HG03108 (cell line): ENCODE results near the gene SRGAP1.

ENCODE experiments used
- ATAC-seq: cut with Tn5 transposase; IDR thresholded peaks from one replicate; pipeline ENCODE4 v1.9.1; 2021; ENCODE audit warnings: moderate library complexity; ENCODE audit not compliant: unreplicated experiment

The SRGAP1 gene

DNA sequence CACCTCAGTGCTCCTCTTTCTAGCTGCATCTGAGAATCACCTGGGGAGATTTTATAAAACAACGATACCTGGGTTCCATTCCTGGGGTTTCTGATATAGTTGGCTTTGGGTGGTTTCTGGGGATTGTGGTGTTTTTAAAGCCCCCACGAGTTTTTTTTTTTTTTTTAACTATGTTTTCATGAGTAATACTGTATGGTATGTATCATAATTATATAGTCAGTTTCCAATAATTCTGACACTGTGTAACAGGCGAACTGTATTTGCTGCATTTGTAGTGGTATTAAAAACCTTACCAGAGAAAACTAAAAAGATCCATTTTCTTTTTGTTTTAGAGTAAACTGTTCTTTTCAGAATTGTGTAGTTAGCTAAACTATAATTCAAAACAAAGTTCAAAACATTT is 84.9 kb downstream of the SRGAP1 start:
- ATAC-seq: no peak

DNA sequence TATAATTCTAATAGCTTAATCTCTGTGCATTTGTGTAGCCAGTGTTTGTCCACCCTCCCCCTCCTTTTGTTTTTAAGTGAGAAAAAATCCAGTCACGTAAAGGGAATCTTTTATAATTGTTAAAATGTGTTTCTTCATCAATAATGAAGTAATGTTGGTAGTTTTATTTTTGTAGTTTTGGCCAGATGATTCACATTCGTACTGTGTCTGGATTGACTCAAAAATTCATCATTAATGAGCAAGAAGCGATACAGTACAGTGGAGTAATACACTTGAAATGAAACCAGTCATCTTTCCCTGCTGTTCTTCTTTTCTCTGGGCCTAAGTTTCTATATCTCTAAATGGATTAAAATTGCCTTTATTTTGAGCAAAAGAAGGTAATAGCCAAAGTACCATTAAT is 86.5 kb downstream of the SRGAP1 start:
- ATAC-seq: no peak

DNA sequence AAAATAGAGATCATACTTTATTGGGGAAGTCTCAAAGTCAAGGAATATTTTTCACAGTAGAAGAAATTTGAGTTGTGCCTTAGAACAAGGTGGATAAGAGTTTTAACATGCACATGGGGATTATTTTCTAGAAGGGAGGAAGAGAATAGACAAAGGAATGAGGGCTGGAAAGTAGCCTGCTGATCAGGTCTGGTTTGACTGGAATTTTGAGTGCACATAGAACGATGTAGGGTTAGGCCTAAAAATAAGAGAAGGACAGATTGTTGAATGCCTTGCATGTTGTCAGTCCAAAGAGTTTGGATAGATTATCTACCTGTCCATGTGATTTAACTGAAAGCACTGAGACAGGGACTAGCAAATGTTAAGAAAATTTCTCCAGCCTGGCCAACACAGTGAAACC is 87.2 kb downstream of the SRGAP1 start:
- no peak for ATAC-seq

DNA sequence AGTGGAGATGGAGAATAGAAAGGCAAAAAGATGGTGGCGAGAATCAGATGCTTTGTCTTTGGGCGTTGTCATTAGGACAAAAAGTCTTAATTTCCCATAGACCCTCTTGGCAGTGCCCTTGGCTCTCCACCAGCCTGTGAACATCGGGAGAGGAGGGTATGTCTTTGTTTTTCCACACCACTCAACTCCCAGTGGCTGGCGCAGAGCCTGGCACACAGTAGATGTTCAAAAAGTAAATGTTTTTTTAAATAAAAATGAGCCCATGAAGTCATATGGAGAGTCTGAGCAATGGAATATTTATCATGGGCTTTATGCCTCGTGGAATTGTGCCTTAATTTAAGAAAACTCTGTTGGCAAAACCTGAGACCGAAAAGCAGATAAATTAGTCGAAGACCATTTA is 90.4 kb downstream of the SRGAP1 start:
- ATAC-seq: no peak

DNA sequence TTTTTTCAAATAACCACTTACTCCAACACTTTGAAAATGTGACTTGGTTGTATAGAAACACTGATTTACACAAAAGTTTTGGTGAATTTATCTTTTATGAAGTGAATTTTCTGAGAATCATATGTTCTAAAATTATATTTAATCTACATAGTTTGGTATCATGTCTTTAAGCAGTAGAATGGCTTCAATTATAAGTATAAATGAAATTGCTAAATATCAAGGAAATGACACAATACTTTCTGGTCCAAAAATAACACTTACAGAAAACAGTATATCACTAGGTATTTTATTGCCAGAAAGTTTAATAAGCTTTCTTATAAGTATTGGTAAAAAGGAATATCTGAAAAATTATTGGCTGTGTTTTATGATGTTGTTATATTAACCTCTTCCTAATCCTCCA is 90.9 kb downstream of the SRGAP1 start:
- ATAC-seq: no peak

DNA sequence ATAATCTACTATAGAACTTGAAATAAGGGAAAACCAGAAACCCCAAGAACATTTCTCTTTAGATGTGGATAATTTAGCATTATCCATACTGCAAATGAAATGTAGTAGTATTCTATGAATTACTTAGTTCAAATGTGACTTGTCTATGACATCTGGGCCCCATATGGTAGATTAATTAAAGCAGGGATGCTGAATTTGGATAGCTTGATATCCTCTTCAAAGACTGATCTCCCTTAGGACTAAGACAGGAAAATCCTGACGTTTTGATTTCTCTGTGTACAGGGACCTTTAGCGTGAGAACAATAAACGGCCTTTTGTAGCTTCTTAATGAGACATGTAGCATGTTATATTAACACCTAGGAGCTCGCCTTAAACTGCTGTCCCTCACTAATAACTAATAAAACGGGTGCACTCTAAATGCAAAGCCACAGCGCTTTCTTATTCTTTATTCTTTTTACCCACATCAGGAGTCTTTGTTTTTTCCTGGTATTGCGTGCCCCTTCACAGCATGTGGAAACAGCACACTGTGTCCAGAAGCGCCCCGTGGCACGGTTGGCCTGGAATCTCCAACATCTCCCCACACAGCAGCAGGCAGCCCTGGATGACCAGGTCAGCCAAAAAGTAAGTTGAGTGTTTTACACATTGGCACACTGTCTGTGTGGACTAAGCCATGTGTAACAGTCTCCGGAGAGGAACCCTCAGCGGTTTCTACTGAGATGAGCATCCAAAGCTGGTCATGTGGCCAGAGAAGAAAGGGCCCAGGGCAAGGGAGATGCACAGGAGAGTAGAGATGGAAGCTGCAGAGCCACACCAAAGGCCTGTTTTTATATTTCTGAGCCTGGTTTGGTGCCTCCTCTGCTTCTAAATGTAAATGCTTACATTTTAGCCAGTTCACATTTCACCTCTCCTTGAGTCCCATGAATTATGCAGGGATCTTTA is 93.1 kb downstream of the SRGAP1 start:
- no peak for ATAC-seq

DNA sequence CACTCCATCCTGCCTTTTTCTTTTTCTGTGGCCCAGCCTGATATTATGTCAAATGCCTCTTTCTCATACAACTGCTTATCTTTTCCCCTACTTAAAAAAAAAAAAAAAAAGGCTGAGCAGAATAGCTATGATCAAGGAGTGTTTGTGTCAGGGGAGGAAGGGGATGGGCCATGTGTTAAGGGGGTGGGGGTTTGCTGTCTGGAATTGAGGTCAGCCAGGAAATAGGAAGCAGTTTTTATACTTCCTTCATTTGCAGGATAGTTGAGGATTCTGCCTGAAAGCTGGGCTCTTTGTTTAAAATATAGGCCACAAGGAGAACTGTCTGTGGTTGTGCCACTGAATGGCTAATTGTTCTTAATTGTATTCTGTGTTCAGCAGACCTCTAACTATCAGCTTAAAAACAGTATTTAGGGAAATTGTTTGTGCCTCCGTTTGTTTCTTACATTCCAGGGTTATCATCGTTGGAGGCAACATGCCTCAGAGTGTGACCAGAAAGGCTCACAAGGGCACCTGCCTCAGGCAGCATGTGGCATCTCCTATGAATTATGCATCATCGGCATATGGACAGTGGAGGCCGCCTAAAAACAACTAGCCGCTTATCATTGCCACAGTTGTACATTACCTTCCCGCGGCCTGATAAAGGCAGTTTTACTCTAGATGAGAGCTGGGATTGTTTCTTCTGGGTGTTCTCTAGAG is 96.0 kb downstream of the SRGAP1 start:
- ATAC-seq: no peak

DNA sequence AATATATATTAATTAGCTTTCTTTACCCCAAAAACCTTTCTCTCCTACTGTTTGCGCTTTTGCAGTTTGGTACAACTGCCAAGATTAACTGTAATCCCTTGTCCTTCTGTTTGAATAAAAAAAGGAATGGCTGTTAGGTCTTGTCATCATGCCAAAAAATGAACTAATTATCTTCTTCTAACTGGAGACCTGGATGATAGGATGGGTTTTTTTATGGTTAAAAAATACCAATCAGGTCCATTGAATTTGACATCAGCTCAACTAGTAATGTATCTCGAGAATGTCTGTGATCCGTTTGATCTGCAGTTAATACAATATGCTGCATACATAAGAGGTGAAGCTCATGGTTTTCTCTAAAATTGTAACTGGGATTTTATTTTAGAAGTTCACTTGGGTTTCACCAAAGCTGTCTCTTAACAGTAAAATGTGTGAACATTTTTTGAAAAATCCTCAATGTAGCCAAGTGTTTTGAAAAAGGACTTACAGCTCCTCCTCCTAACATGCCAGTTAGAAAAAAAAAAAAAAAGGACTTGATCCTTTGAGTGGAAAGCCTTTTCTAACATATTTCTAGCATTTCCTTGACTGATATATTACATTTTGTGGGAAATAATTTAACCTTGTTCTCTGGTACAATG is 96.8 kb downstream of the SRGAP1 start:
- no peak for ATAC-seq

DNA sequence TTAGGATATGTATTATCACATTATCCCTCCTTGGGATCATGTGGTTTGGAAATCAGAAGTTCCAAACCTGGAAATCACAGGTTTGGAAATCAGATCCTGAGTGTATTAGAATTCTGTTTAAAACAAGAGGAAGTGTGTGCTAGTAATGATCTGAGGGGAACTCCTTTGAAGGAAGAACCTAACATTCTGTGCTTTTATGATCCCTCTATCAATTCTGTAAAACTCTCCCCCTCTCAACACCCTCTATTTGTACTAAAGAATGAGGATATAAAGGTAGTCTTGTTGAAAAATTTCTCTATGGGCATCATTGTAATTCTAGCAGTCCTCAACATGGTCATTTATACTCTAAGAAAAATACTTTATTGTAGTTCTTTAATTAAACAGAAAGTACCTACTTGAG is 97.4 kb downstream of the SRGAP1 start:
- no peak for ATAC-seq

DNA sequence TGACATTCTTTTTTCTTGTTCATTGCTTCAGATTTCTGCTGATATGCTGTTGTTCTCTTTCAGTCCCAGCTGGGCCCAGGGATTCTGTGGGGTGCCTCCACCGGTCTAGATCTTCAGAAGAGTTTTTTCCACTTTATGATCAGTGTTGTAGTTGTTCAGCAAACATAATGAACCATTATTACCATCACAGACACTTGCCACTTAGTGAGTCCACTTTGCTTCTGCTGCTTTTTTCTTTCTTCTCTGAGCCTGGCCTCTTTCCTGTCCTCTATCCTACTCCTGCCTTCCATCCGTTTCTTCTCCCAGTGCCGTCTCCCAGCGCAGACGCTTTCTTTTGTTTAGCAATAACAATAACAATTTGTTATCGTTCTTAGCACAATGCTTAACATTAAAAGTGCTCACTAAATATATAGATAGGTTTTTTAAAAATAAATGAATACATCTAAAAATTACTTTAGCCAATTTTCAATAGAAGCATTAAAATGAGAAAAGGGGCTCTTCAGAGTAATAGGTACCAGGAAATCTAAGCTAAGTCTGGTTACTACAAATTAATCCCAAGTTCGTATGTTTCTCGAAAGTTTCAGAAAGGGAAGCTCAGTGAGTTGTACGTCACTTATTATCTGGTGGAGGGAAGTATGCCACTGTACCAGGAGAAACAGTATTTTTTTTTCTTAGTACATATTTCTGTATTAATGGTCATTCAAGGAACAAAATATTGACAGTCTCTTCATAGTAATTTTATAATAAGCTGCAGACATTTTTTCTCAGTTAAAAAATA is 98.2 kb downstream of the SRGAP1 start:
- ATAC-seq: no peak

DNA sequence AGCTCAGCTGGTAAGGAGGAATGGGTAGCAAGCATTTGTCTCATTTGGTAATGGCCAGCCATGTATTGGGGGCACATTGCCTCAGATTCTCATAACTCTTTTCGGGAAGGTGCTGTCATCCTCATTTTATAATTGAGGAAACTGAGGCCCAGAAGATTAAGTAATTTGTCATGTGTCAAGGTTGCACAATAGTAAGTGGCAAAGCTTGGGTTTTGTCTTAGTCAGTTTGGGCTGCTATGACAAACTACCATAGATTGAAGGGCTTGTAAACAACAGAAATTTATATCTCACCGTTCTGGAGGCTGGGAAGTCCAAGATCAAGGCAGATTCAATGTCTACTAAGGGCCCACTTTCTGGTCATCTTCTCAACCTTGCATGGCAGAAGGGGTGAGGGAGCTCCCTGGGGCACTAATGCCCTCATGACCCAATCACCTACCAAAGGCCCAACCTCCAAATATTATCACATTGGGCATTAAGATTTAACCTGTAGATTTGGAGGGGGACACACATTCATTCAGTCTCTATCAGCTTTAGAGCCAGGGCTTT is 99.6 kb downstream of the SRGAP1 start:
- no peak for ATAC-seq

DNA sequence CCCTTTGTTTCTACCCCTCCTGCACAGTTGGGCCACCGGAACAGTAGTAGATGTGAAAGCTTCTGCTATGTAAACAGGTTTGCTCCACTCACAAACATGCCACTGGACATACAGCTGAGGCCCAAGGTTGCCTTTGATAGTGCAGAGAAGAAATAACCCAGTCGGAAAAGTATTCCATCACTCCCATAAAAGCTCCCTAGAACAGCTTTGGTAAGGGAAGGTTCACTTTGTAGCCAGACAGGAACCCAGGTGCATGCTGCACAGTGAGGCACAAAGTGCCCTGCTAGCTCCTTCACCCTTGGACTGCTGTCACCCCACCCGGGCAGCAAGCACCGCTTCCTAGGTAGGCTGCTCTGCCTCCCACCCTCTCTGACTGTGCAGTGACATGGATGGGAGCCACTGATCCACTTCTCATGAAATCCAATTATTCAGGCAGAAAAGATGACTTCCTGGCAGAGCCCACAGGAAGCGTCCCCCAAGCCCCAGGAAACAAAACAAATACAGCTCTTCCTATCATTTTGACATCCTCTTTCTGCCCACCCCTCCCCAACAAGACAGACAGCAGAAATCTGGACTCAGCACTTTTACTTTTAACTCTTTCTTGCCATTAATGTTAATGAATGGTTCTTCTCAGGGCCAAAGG is 100.2 kb downstream of the SRGAP1 start:
- ATAC-seq: no peak

DNA sequence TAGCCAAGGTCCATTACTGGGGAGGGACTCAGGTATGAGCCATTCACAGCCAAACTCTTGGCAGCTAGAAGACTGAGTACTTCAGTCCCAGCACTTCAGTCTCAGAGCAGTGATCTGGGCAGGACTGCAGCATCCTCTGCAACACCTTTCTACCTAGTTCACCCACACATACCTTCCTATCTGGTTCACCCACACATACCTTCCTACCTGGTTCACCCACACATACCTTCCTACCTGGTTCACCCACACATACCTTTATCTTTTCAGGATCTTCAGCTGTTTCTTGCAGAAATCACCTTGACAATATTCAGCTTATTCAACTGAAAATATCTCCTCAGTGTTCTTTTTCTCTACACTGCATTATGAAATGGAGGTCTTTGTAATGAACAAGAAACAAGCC is 101.3 kb downstream of the SRGAP1 start:
- no peak for ATAC-seq

DNA sequence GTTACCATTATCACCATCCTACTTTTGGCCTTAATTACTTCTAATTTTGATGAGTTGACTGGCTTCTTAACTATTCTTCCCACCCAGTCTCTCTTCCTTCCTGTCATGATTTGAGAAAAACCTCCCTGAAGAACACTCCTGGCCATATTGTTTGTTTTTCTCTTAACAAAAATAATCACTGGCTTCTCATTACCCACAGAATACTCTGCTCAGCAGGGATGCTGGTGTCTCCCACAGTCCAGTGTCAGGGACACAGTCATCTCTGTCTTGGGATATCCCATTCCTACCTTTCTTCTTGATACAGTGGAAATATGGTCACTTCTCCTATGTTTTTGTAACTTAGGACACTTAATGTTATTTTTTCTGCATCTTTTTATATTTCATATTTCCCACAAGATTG is 103.7 kb downstream of the SRGAP1 start:
- ATAC-seq: no peak

DNA sequence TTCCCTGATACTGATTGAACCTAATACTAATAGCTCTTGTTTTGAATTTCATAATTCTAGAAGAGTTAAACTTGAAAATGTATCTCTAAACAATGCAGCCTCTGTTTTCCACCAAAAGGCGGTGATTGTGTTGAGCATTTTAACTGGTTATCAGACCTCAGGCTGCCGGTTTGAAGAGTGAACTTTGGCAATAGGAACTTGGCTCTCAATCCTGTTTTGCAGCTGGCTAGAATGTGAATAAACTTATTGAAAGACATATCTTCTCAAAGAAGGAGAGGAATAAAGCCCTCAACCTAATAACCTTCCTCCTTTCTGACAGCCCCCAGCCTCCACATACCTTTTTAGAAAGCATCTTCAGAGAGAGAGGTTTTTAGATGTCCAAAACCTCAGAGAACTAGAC is 105.4 kb downstream of the SRGAP1 start:
- no peak for ATAC-seq

DNA sequence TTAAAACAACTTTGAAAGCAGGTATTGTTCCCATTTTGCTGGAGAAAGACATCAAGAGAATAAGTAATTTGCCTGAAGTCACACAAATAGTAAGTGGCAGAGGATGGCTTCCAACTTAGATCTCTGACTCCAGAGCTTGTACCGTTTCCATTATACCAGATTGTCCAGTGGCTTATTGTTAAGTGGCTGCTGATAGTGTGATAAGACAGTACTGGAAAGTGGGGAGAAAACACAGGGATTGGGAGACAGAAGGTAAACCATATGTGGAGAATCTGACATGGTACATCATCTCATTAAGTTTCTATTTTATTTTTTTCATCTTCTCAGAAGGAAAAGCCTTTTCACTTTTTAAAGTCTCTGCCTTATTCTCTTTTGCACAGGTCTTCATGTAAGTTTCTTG is 108.5 kb downstream of the SRGAP1 start:
- ATAC-seq: no peak

DNA sequence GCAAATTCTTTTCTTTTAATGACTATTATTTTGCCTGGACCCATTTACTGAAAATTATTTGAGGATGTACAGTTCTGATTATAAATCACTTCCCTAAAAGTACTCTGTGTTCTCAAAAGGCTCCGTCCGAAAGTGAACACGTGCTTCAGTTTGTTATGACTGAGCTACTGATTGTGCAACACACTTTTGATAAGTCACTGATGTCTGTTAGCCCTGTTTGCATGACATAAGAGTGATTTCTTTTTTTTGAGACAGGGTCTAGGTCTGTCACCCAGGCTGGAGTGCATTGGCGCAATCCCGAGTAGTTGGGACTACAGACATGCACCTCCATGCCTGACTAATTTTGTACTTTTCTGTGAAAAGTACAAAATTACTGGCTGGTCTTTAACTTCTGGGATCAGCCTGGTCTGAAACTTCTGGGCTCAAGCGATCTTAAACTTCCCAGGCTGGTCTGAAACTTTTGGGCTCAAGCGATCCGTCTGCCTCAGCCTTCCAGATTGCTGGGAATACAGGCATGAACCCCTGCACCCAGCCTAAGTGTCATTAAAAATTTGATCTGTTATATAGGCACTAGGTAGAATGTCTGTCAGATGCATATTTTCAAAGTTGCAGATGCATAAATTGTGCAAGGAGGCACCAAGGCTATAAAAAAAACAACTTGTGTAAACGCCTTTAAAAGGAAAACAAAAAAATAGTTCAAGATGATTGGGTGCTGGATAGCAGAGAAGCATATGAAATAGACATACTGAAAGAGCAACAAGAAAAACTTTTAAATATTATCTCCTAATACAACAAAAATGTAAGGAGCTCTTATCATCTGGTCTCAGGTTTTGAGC is 111.5 kb downstream of the SRGAP1 start:
- ATAC-seq: no peak

DNA sequence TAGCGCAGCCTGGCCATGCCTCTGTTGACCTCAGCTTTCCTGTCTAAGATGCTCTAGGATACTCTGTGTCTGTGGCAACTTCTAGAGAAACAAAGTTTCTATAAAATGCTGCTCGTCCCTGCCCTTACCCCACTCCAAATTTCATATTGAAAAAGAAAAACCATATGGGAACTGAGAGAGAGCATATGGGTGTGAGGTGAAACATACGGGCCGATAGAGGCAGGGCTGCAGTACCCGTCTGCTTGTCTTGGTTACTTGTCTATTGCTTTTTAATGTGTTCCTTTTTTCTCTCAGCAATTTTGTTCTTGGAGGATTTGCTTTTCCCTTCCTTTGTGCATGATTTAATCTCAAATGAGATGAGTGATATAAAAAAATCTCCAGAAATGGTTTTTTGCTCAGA is 113.0 kb downstream of the SRGAP1 start:
- ATAC-seq: no peak

DNA sequence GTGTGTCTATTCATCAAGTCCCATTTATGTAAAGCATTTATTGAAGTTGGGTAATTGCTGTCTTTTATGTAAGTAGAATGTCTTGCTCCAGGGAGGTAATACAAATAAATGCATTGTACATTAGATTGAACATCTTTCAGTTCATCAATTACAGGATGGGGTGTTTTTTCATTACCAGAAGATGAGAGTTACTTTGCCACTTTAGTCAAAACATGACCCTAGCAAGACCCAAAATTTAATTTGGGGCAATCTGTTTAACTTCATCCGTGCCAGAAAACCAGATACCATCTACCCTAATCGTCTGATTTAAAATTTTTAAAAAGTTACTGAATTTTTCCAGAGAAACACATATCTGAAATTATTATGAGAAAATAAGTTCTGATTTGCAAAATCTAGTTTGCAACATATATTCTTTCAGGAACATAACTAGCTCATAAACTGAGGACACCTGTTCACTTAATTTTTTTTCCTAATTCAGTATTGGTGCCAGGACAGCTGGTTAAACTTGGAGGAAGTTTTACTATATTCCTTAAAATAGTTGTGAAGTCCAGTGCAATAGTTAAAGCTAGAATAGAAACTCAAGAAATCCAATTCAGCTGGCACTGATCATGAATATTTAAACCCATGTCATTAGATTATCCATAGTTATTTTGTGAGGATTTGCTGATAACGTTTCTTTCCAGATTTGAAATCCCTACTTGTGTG is 114.5 kb downstream of the SRGAP1 start:
- no peak for ATAC-seq
